ENCODE measurements around the gene GYS1.
A peak's percentile ranks its signal among the peaks of the same experiment; 100 is the strongest.

GYS1 gene

DNA sequence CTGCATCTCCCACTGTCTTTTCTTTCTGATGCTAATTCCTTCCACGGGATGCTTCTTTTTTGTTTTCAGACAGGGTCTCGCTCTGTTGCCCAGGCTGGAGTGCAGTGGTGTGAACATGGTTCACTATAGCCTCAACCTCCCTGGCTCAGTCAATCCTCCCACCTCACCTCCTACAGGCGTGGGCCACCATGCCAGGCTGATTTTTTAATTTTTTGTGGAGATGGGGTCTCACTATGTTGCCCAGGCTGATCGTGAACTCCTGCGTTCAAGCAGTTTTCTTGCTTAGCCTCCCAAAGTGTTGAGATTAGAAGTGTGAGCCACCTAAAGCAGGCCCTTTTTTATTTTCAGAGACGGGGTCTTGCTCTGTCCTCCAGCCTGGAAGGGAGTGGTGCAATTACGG is 4.8 kb downstream of the GYS1 start:
- no peak for DNase-seq

GRCh38 chr19:48987323-48987722 is 5.8 kb downstream of the GYS1 start:
- DNase-seq: no peak

DNA sequence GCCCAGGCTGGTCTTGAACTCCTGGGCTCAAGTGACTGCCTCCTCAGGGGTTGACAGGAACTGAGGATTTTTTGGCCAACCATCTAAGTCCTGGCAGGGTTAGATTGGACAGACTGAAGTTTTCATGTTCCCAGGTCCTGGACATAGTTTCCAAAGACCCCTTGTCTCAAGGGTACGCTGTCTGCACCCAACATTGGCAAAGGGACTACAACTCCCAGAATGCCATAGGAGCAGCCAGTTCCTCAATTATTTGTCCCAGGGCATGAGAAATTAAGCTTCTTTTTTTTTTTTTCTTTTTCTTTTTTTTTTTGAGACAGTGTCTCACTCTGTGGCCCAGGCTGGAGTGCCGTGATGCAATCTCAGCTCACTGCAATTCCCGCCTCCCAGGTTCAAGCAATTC is 6.9 kb downstream of the GYS1 start:
- no peak for DNase-seq

GRCh38 chr19:48985711-48986110 is 7.4 kb downstream of the GYS1 start:
- DNase-seq: no peak

- DNase-seq: no peak
Observed at GRCh38 chr19:48982280-48982679, 10.8 kb downstream of the GYS1 start.

DNA sequence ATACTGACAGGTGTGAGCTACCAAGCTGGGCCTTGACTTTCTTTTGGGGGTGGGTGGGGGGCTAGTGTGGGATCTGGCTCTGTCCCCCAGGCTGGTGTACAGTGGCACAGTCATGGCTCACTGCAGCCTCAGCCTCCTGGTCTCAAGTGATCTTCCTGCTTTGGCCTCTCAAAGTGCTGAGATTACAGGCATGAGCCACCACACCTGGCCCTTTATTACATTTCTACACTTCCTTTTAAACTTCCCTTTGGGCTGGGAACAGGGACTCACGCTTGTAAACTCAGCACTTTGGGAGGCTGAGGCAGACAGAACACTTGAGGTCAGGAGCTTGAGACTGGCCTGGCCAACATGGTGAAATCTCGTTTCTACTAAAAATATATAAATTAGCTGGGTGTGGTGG is 16.0 kb downstream of the GYS1 start:
- DNase-seq: no peak

- DNase-seq: no peak
Observed at GRCh38 chr19:48975947-48976847, 16.9 kb downstream of the GYS1 start.

DNA sequence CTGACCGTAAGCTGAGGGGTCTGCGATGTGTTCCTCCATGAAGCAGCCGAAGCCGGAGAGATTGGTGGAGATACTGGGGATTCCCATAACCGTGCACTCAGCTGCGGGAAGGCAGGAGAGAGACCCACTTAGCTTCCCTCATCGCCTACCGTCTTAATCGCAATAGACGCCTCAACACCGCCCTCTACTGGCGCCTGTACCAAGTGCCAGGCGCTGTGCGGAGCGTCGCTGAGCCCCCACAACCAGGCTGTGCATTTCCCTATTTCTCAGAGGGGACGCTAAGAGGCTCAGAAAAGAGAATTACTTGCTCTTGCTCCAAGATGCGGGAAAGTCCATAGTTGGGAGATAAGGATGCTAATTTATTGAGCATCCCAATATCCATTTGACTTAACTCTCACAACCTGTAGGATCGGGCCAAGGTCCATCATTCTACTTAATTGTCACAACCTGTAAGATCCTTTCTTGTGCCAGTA is 22.1 kb downstream of the GYS1 start:
- peak; percentile 88 for DNase-seq

DNA sequence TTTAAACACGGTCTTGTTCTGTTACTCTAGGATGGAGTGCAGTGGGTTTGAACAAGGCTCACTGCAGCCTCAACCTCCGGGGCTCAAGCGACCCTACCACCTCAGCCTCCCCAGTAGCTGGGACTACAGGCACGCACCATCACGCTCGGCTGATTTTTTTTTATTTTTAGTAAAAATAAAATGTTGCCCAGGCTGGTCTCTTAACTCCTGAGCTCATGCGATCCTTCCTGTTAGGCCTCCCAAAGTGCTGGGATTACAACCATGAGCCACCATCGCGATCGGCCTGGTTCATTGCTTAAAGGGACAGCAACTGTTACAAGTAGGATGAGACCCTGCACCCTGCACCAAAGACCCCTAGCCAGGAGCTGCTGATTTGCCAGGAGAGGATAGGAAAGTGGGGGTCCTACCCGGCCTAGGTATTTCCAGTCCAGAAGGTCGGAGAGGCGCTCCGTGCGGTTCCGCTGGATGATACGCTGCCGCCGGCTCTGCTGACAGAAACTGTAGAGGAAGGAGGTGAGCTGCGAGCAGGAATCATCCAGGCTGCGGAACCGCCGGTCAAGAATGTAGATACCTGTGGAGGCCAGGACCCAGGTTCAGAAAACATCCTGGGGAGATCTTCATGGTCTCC is 22.9 kb downstream of the GYS1 start:
- DNase-seq: no peak

DNA sequence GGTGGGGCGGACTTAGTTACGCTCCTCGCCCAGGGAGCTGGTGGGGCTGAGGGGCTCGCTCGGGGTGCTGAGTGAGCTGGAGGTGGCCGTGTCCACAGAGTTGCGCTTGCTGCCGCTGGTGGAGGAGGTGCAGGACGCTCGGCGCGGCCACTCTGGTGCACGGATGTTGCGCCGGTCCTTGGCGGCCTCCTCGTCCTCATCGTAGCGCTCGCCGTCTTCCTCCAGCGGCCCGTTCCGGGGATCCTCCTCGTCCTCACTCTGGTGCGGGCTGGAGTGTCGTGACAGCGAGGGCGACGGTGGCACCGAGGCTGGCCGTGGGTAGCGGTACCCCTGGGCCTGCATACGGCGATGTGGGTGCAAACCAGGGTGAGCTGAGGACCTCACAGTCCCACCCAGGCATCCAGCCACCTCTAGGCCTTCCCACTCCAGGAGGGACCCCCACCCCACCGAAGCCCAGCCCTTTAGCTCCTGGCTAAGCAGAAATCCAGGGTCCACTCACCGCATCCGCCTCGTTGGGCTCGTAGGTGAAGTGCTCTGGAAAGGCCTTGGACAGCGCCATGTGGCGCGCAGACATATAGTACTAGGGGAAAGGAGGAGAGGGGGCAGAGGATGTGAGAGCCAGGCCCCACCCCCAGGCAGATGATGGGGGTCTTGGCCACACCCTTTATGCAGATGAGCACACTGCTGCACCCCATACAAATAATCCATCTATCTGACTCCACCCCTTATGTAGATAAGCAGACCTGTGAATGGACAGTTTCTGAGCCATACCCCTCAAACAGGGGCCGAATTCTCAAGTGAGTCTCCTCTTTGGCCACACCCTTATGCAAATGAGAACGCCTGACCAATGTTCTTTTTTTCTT is 23.6 kb downstream of the GYS1 start:
- DNase-seq: no peak

DNA sequence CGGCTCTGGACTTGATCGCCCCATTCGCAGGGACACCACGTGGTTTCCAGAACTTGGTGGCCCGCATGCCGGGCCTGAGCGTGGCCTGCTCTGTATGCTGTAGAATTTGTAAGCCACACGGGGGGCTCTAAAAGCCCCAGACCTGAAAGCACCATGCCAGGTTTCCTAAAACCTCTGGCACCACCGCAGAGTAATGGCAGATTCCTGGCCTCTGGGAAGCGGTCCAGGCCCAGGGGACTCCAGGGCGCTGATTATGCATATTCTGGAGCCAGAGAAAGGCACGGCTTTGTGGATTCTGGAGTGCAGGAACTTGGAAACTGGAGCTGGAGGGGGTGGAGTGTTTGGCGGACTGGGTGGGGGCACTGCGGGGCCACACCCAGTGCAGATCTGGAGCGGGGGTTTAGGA is 24.3 kb downstream of the GYS1 start:
- DNase-seq: no peak

DNA sequence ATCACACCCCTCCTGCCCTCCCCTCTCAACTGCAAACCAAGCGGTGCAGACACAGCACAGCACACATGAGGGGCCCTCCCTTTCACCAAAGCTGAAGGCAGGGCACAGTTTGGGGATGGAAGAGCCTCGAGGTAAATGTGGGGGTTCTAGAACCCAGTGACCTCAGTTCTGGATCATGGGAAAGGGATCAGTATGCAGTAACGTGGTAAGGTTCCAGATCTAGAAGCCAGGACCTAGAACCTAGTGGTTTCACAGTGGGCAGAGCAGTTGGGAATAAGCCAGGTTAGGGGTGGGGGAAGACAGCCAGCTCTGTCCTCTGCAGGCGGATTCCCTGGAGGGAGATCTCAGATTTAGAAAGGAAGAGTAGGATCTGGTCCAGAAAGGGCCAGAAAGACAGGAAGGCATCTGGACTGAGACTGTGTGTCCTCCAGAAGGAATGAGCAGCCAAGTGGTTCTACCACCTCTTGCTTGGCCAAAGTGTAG is 24.9 kb downstream of the GYS1 start:
- DNase-seq: no peak

DNA sequence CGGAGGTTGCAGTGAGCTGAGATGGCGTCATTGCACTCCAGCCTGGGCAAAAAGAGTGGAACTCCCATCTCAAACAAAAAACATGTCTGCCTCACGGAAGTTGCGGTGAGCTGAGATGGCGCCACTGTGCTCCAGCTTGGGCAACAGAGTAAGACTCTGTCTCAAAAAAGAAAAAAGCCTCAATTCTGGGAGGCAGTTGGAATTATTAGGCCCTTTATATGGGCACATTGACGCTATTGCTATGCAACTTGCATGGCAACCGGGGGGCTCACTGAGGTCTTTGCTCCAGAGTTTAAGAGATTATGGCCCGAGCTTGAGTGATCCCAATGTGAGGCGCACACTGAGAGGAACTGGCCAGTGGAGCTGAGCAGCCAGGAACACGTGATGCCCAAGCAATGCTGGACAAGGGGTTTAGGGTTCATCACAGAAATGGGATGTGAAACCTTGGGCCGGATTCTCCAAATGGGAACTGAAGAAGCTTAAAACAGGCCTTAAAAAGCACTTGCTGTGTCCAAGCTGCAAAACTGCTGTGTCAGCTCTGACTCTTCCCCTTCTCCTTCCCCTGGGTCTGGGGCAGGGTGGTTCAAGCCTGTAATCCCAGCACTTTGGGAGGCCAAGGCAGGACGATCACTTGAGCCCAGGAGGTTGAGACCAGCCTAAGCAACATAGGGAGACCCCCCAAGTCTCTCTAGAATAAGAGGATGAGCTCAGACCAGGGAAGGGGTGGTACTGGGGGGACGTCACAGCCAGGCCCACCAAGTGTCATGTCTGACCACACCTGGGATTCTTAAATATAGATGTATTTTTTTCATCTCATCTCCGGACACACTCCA is 25.5 kb downstream of the GYS1 start:
- DNase-seq: no peak

GRCh38 chr19:48966541-48967345 is 26.4 kb downstream of the GYS1 start:
- no peak for DNase-seq

DNA sequence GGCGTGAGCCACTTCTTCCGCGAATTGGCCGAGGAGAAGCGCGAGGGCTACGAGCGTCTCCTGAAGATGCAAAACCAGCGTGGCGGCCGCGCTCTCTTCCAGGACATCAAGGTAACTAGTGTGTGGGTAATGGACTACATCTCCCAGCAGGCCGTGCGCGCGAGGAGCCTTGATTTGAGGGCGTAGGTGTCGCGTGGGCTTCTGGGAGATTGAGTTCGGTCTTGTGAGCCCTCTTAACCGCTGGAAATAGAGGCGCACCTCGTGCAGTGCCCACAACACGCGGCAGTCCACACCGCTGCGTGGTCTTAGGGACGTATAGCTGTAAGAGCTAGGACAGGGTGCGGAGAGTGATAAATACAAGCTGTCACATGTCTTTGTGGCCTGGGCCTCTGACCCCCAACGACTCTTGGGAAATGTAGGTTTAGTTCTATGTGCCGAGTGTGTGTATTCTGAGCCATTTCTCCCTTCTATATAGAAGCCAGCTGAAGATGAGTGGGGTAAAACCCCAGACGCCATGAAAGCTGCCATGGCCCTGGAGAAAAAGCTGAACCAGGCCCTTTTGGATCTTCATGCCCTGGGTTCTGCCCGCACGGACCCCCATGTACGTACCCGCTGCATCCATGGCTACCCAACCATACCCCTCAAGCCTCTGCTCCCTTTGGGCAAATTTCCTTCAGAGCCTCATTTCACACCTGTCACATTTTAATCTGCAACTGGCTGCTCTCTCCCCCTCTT is 27.1 kb downstream of the GYS1 start:
- DNase-seq: peak; percentile 90

- DNase-seq: peak; percentile 83
Observed at GRCh38 chr19:48965040-48965805, 27.9 kb downstream of the GYS1 start, which contains the start of gene FTL. Gene FTL, plus strand, starts transcription at chr19:48965309. Its CDS starts 199 bp downstream, at chr19:48965508.

GRCh38 chr19:48964205-48965039 is 28.7 kb downstream of the GYS1 start:
- DNase-seq: no peak

GRCh38 chr19:48963371-48964204 is 29.5 kb downstream of the GYS1 start:
- DNase-seq: peak; percentile 70
